H1 (cell line): ENCODE measurements around the gene CBLN3. TPM values are rescaled to one million over a fixed set of nuclear protein-coding genes. Genes with fewer than 3 reads are reported as not detected.
A peak's percentile ranks its signal among the peaks of the same experiment; 100 is the strongest.

Experiments
- CTCF ChIA-PET: fragments of 300-600 bp; sonication (Branson Sonifier 250); formaldehyde crosslinking; loops from one replicate; lab custom pipeline; 2021; ENCODE audit not compliant: partially characterized antibody; lab: Charles Lee
- POLR2A ChIA-PET: fragments of 300-600 bp; sonication (Branson Sonifier 250); formaldehyde crosslinking; loops from one replicate; lab custom pipeline; 2021; ENCODE audit warnings: inconsistent platforms; ENCODE audit not compliant: partially characterized antibody; lab: Charles Lee
- DNase-seq, 2 experiments: peaks; one replicate each; pipeline versions ENCODE4 v3.0.0 to v3.0.0-alpha.2; 2010 to 2022; ENCODE audit warnings: low spot score in 2 of 2, low read depth in 1 of 2, mixed read lengths in 1 of 2
- FAIRE-seq: peaks from 2 replicates; lab custom pipeline; 2011; peaks lifted over from hg19 to GRCh38; lab: Jason Lieb, UNC
- H2AFZ ChIP-seq: 2 replicates; pipeline ENCODE4 v1.8.1; 2012; ENCODE audit warnings: low read length, inconsistent platforms
- H2AK5ac ChIP-seq: 2 replicates; pipeline ENCODE4 v1.6.1; 2013; ENCODE audit warnings: low read depth, low read length
- H2BK120ac ChIP-seq: replicated peaks from 2 replicates; pipeline ENCODE3; 2013; ENCODE audit warnings: low read depth, low read length, inconsistent platforms
- H2BK12ac ChIP-seq: 2 replicates; pipeline ENCODE4 v1.6.1; 2013; ENCODE audit warnings: low read depth, low read length
- H2BK15ac ChIP-seq: 2 replicates; pipeline ENCODE4 v1.6.1; 2013; ENCODE audit warnings: low read length
- H2BK20ac ChIP-seq: 2 replicates; pipeline ENCODE4 v1.6.1; 2013; ENCODE audit warnings: low read length
- H2BK5ac ChIP-seq: 2 replicates; pipeline ENCODE4 v1.6.1; 2013; ENCODE audit warnings: low read depth, low read length
- H3K14ac ChIP-seq: 2 replicates; pipeline ENCODE4 v1.6.1; 2013; ENCODE audit warnings: inconsistent platforms; ENCODE audit not compliant: insufficient read length
- H3K18ac ChIP-seq: 2 replicates; pipeline ENCODE4 v1.6.1; 2013; ENCODE audit warnings: low read length; ENCODE audit errors: extremely low read depth
- H3K23ac ChIP-seq: 2 replicates; pipeline ENCODE4 v1.6.1; 2013; ENCODE audit warnings: inconsistent platforms; ENCODE audit not compliant: insufficient read length
- H3K23me2 ChIP-seq: 2 replicates; pipeline ENCODE4 v1.6.1; 2013; ENCODE audit warnings: low read depth, low read length
- H3K27ac ChIP-seq: 2 replicates; pipeline ENCODE4 v1.6.1; 2011; ENCODE audit warnings: low read depth, low read length, inconsistent platforms
- H3K27me3 ChIP-seq, 4 experiments: replicated peaks in 1 of 4; 1 replicate in 1 of 4; 2 replicates in 3 of 4; pipeline versions ENCODE4 v1.6.1 to v1.8.1; 2011 to 2013; ENCODE audit warnings: low read length in 3 of 4, mild to moderate bottlenecking in 3 of 4, inconsistent platforms in 2 of 4, mixed read lengths in 2 of 4, moderate library complexity in 1 of 4; ENCODE audit not compliant: control insufficient read depth in 3 of 4, insufficient read depth in 3 of 4; ENCODE audit errors: extremely low read depth in 1 of 4
- H3K36me3 ChIP-seq, 4 experiments: 2 replicates each; pipeline versions ENCODE4 v1.6.1 to v1.8.1; 2011 to 2013; ENCODE audit warnings: mild to moderate bottlenecking in 4 of 4, low read length in 3 of 4, moderate library complexity in 2 of 4, control low read depth in 1 of 4, inconsistent platforms in 1 of 4; ENCODE audit not compliant: insufficient read depth in 4 of 4, control insufficient read depth in 2 of 4
- H3K4ac ChIP-seq: replicated peaks from 2 replicates; pipeline ENCODE3; 2013; ENCODE audit warnings: low read length, low read depth, mixed read lengths, inconsistent platforms; ENCODE audit not compliant: insufficient read length
- H3K4me1 ChIP-seq, 4 experiments: replicated peaks in 1 of 4; 1 replicate in 1 of 4; 2 replicates in 3 of 4; pipeline versions ENCODE4 v1.6.1 to v1.8.1; 2011 to 2013; ENCODE audit warnings: low read length in 3 of 4, inconsistent platforms in 2 of 4, mixed read lengths in 1 of 4; ENCODE audit not compliant: insufficient read depth in 4 of 4, control insufficient read depth in 3 of 4
- H3K4me2 ChIP-seq, 2 experiments: 2 replicates each; pipeline versions ENCODE4 v1.6.1 to v1.8.1; 2011 to 2013; ENCODE audit warnings: low read depth in 2 of 2, low read length in 2 of 2, control low read depth in 1 of 2, inconsistent platforms in 1 of 2, mild to moderate bottlenecking in 1 of 2; ENCODE audit not compliant: insufficient read depth in 1 of 2
- H3K4me3 ChIP-seq, 4 experiments: fragments of 200-600, 300-600 bp in 1 of 4; sonication (generic), shearing (Covaris generic), sonication (Bioruptor Twin) in 1 of 4; 2 replicates each; pipeline versions ENCODE4 v1.5.1 to v1.8.1; 2011 to 2016; ENCODE audit warnings: low read length in 4 of 4, low read depth in 3 of 4, control low read depth in 2 of 4, inconsistent platforms in 2 of 4, mild to moderate bottlenecking in 2 of 4, mixed read lengths in 1 of 4, moderate library complexity in 1 of 4; ENCODE audit not compliant: insufficient read depth in 2 of 4; ENCODE audit errors: extremely low read depth in 1 of 4
- H3K56ac ChIP-seq: replicated peaks from 2 replicates; pipeline ENCODE3; 2013; ENCODE audit warnings: low read depth, mild to moderate bottlenecking, mixed read lengths, low read length, inconsistent platforms; ENCODE audit not compliant: insufficient read length
- H3K79me1 ChIP-seq: 2 replicates; pipeline ENCODE4 v1.6.1; 2013; ENCODE audit warnings: low read depth, low read length, control low read depth
- H3K79me2 ChIP-seq, 2 experiments: 2 replicates each; pipeline versions ENCODE4 v1.6.1 to v1.8.1; 2012 to 2013; ENCODE audit warnings: low read length in 2 of 2, mild to moderate bottlenecking in 2 of 2, inconsistent platforms in 1 of 2; ENCODE audit not compliant: insufficient read depth in 2 of 2, control insufficient read depth in 1 of 2
- H3K9ac ChIP-seq, 4 experiments: replicated peaks in 1 of 4; 1 replicate in 1 of 4; 2 replicates in 3 of 4; pipeline versions ENCODE4 v1.6.1 to v1.8.1; 2011 to 2013; ENCODE audit warnings: low read depth in 3 of 4, low read length in 3 of 4, control low read depth in 2 of 4, mild to moderate bottlenecking in 2 of 4, moderate library complexity in 2 of 4, inconsistent platforms in 1 of 4; ENCODE audit errors: extremely low read depth in 1 of 4
- H3K9me3 ChIP-seq, 2 experiments: 2 replicates each; pipeline versions ENCODE4 v1.6.1 to v1.8.1; 2012 to 2013; ENCODE audit warnings: mild to moderate bottlenecking in 2 of 2, moderate library complexity in 2 of 2, control low read depth in 1 of 2, inconsistent platforms in 1 of 2, low read depth in 1 of 2, low read length in 1 of 2, mixed read lengths in 1 of 2; ENCODE audit not compliant: insufficient read depth in 2 of 2
- H4K20me1 ChIP-seq, 2 experiments: replicated peaks in 1 of 2; 2 replicates each; pipeline versions ENCODE3 to v1.8.1; 2011 to 2013; ENCODE audit warnings: inconsistent platforms in 2 of 2, low read length in 2 of 2, mild to moderate bottlenecking in 1 of 2; ENCODE audit not compliant: insufficient read depth in 2 of 2, control insufficient read depth in 1 of 2
- H4K5ac ChIP-seq: 2 replicates; pipeline ENCODE4 v1.6.1; 2013; ENCODE audit warnings: low read length, low read depth, mixed read lengths, inconsistent platforms; ENCODE audit not compliant: insufficient read length
- H4K8ac ChIP-seq: 2 replicates; pipeline ENCODE4 v1.8.0; 2013; ENCODE audit warnings: mild to moderate bottlenecking, moderate library complexity, low read length, inconsistent platforms; ENCODE audit not compliant: insufficient read depth; ENCODE audit errors: extremely low read depth
- H4K91ac ChIP-seq: replicated peaks from 2 replicates; pipeline ENCODE3; 2013; ENCODE audit warnings: low read length, mixed read lengths, inconsistent platforms; ENCODE audit not compliant: insufficient read length
- BRCA1 ChIP-seq: IDR thresholded peaks from 2 replicates; pipeline ENCODE4 v1.6.1; 2012; ENCODE audit warnings: low read depth, low read length, improper control_type of control experiment
- CHD1 ChIP-seq: IDR thresholded peaks from 2 replicates; pipeline ENCODE4 v1.6.1; 2012; ENCODE audit warnings: low read depth, low read length, improper control_type of control experiment
- CTBP2 ChIP-seq: IDR thresholded peaks from 2 replicates; pipeline ENCODE4 v1.7.0; 2011; ENCODE audit warnings: borderline replicate concordance, mild to moderate bottlenecking, moderate library complexity, mixed read lengths, low read length; ENCODE audit not compliant: insufficient read depth, insufficient read length
- EGR1 ChIP-seq: IDR thresholded peaks from 2 replicates; pipeline ENCODE4 v1.6.1; 2011; ENCODE audit warnings: low read depth, low read length, borderline replicate concordance
- FOSL1 ChIP-seq: IDR thresholded peaks from 2 replicates; pipeline ENCODE4 v1.6.1; 2011; ENCODE audit warnings: mild to moderate bottlenecking, low read depth, low read length, moderate library complexity; ENCODE audit not compliant: insufficient read depth
- GABPA ChIP-seq: IDR thresholded peaks from 2 replicates; pipeline ENCODE4 v1.6.1; 2011; ENCODE audit warnings: mild to moderate bottlenecking, low read length, moderate library complexity, borderline replicate concordance; ENCODE audit not compliant: insufficient read depth
- JUN ChIP-seq: IDR thresholded peaks from 2 replicates; pipeline ENCODE4 v1.6.1; 2011; ENCODE audit warnings: low read depth, mild to moderate bottlenecking, improper control_type of control experiment, low read length
- NANOG ChIP-seq: IDR thresholded peaks from 2 replicates; pipeline ENCODE4 v1.6.1; 2011; ENCODE audit warnings: low read length, low read depth, mild to moderate bottlenecking, inconsistent platforms; ENCODE audit not compliant: insufficient read depth, poor library complexity, severe bottlenecking
- POLR2AphosphoS5 ChIP-seq: IDR thresholded peaks from 2 replicates; pipeline ENCODE4 v1.6.1; 2011; ENCODE audit warnings: low read depth, low read length
- RBBP5 ChIP-seq: IDR thresholded peaks from 2 replicates; pipeline ENCODE4 v1.7.1; 2012; ENCODE audit warnings: low read depth, mild to moderate bottlenecking, inconsistent platforms, low read length, moderate library complexity, borderline replicate concordance
- RFX5 ChIP-seq: IDR thresholded peaks from 2 replicates; pipeline ENCODE4 v1.6.1; 2011; ENCODE audit warnings: low read depth, low read length, improper control_type of control experiment, borderline replicate concordance
- SUZ12 ChIP-seq: fragments of 200-600 bp; sonication (generic); IDR thresholded peaks from 2 replicates; pipeline ENCODE4 v1.6.1; 2012; ENCODE audit warnings: mild to moderate bottlenecking, inconsistent platforms, low read length, moderate library complexity, mixed read lengths
- TBP ChIP-seq: IDR thresholded peaks from 2 replicates; pipeline ENCODE4 v1.6.1; 2011; ENCODE audit warnings: low read depth, low read length, improper control_type of control experiment
- TEAD4 ChIP-seq: IDR thresholded peaks from 2 replicates; pipeline ENCODE4 v1.6.1; 2012; ENCODE audit warnings: low read depth, low read length, inconsistent platforms, mixed read lengths
- WGBS, 2 experiments: shearing (Covaris generic) in 1 of 2; methylation state at CpG; one replicate each; pipeline versions ENCODE4 v1.1.6 to v1.1.7; 2013 to 2015; ENCODE audit warnings: low lambda C conversion rate in 2 of 2, mixed read lengths in 2 of 2, inconsistent platforms in 1 of 2, low coverage in 1 of 2, missing lambda C conversion rate in 1 of 2; ENCODE audit not compliant: insufficient replicate concordance in 2 of 2, insufficient coverage in 1 of 2, insufficient read length in 1 of 2; ENCODE audit errors: extremely low coverage in 1 of 2, missing lambda C conversion rate in 1 of 2; 5-methylcytosine and 5-hydroxymethylcytosine counted together
- polyA plus RNA-seq, 7 experiments: library from polyadenylated mRNA; depleted of rRNA in 3 of 7; stranded (reverse) in 5 of 7; unstranded in 2 of 7; fragments of >200 nt in 5 of 7; fragments of 200-250 nt in 2 of 7; gene quantifications; 1 replicate in 5 of 7; 2 replicates in 1 of 7; 4 replicates in 1 of 7; pipeline versions ENCODE4 v1.2.1 to v1.2.3, GENCODE V29; 2011 to 2013; ENCODE audit warnings: missing spikeins in 2 of 7, mixed read lengths in 2 of 7
- total RNA-seq: library from RNA; stranded (reverse); fragmentation: NEBNext Ultra II Directional; extraction: Animal tissue kit (Norgen Biotek cat#: 25700); gene quantifications from 2 replicates; pipeline ENCODE4 v1.2.1, GENCODE V29; 2021

Gene CBLN3
- total and polyA plus RNA-seq, 2 of the 8 experiments (the other 6 are each of a cell fraction or from before 2014, with no cell fraction given) = 0.54 to 1.00 TPM

DNA sequence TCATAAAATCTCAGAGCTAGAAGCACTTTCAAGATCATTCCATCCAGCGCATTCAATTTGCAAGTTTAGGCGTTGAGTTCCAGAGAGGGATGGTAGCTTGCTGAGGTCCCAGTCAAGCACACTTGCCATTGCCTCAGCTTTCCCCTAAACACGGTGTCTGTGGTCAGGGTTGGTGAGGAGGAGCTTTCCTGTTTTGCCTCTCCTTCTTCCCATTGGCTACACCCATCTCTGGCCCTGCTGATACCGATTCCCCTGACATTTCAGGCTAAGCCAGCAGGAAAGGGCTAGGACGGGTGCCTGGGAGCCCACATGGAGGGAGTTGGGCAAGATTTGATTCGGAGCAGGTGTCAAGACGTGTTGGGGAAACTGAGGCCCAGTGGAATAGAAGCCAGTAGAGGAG lies 52.3 kb downstream of the CBLN3 start:
- no peak for FAIRE-seq
- Histone ChIP-seq H3K4ac (no peak overlapping the region), H3K79me1 (no peaks in the 10 kb centered on the region), H3K23me2 (peaks cover 7% of the 10 kb centered on the region; the same call in 1 of the 2 replicates), H3K4me1 (peaks cover 11 to 25% (median 14%) of the 10 kb centered on the region in 4 experiments), H2BK20ac (no peak overlapping the region), H3K4me3 (peak overlapping the region in 1 of 4 experiments; percentile 54; a peak in 2 of 8 replicates), H3K9me3 (no peaks in the 10 kb centered on the region), H3K27ac (no peak overlapping the region), H2BK120ac (no peak overlapping the region), H3K36me3 (peaks cover 3 to 11% (median 6%) of the 10 kb centered on the region in 4 experiments; a peak in 5 of 8 replicates), H3K4me2 (peak overlapping the region; percentile 24 to 68; a peak in 3 of 4 replicates), H2BK15ac (no peak overlapping the region), H3K23ac (no peak overlapping the region), H3K9ac (no peak overlapping the region), H3K56ac (no peak overlapping the region), H2AK5ac (no peak overlapping the region), H2BK12ac (0 out of 2 replicates have a peak overlapping the region, but pooled peaks have one; percentile 62), H3K14ac (no peak overlapping the region), H4K5ac (no peak overlapping the region), H3K79me2 (no peaks in the 10 kb centered on the region), H4K91ac (no peak overlapping the region), H2BK5ac (peak overlapping the region; percentile 86), H4K8ac (no peak overlapping the region), H3K18ac (peak overlapping the region; percentile 62; the same call in 1 of the 2 replicates), H4K20me1 (peaks cover 0 to 3% of the 10 kb centered on the region in 2 experiments), H2AFZ (no peak overlapping the region), H3K27me3 (no peaks in the 10 kb centered on the region)
- ChIA-PET CTCF (interaction anchor here (0.8 to 16.4 kb wide), 13 partner anchors 9 to 60 kb away, joined by 3 to 207 read pairs (median 6); partner anchors contain the start of genes ADCY4, CBLN3, KHNYN and NFATC4), POLR2A (interaction anchor here (1.2 to 4.7 kb wide), 11 partner anchors 7 to 54 kb away, joined by 3 to 27 read pairs (median 5); partner anchors contain the start of genes KHNYN, NFATC4 and NYNRIN)
- no peak for DNase-seq
- 85% methylated on average over 7 of the region's 7 CpGs; no CpG with 5 or more reads in 1 of the 2 experiments for WGBS, 2 experiments
- TF ChIP-seq BRCA1 (no peak), TBP (no peak), EGR1 (no peak), GABPA (no peak), FOSL1 (no peak), RFX5 (no peak), CHD1 (no peak), RBBP5 (no peak), TEAD4 (no peak), SUZ12 (no peak), POLR2AphosphoS5 (no peak), NANOG (no peak), CTBP2 (no peak), JUN (no peak)
